HG02981 (cell line): ENCODE data around the gene CACNA2D4.

Source experiments
- ATAC-seq: cut with Tn5 transposase; IDR thresholded peaks from one replicate; pipeline ENCODE4 v1.9.1; 2021; ENCODE audit warnings: mild to moderate bottlenecking, moderate library complexity; ENCODE audit not compliant: unreplicated experiment

CACNA2D4 gene

DNA sequence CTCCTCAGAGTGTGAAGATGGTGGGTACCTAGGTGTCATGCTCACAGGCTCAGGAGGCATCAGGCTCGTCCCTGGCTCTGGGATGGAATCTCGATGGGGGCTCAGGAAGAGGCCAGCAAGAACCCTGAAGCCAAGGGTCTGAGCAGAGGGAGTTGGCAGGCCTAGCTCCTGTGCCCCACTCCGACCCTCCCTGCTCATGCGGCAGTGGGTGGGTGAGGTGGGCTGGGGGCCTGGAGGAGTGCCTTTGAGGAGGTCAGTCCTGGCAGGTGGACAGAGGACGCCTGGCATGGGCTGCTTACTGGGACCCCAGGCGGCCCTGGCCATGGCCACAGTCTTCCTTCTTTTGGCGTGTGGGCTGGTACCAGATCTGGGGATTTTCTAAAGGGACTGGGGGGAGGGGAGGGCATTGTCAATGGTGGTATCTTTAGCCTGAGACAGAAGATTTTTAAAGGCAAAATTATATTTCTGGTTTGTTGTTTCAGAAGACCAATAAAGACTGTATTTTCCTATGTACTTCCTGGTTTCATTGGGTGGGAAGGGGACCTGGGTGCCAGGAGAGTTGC, 82.1 kb downstream of the CACNA2D4 start:
- ATAC-seq: no peak

DNA sequence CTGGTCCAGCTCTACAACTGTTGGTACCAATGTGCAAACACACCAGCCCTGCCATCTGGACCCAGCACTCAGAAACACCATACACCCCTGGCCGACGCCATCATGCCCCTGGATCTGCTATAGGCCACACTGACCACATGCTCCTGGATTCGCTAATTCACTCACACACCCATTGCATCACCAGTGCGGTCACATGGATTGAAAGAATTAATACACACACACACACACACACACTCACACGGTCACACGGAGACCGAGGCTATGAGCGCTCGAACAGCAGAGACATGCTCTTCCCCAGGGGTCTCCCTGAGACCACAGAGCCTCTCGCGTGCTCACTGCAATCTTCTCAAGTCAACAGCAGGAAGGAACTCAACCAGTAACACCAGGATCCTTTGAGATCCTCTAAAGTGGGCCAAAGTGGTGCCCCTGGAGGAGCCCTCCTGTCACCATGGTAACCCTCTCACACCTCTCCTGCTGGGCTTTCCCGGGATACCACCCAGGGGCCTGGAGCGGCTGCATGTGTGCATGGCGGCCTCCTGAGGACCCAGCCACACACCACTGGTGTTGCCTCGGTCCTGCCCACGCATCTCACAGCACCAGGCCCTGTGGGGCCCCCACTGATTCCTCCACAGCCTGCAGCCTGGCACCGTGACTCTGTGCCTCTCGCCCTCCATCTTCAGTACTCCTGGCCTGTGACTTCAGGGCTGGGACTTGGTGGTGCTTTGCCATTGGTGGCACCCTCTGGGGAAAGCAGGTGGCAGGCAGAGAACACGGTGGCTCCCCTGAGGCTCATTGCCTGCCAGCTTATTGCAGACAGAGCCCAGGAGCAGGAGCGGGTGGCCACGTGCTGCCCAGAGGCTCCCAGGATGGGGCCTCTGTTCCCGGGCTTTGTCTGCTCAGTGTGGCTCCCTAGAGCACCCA, 83.0 kb downstream of the CACNA2D4 start:
- ATAC-seq: no peak

DNA sequence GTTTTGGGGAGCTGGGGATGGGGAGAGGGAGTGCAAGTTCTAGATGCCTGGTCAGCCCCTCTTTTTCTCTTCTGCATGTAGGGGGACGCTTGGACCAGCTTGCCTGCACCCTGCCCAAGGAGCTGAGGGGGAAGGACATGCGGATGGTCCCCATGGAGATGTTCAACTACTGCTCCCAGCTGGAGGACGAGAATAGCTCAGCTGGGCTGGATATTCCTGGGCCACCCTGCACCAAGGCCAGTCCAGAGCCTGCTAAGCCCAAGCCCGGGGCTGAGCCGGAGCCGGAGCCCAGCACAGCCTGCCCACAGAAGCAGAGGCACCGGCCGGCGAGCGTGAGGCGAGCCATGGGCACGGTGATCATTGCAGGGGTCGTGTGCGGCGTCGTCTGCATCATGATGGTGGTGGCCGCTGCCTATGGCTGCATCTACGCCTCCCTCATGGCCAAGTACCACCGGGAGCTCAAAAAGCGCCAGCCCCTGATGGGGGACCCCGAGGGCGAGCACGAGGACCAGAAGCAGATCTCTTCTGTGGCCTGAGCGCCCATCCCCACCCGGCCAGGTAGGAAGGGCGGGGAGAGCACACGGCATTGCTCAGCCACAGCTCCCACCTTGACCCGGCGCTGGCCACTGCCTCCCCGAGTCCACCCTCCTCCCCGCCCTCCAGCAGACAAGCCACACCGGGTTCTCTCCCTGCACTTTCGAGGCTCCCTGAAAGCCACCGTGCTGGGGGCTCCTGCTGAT, 84.1 kb downstream of the CACNA2D4 start:
- ATAC-seq: no peak

DNA sequence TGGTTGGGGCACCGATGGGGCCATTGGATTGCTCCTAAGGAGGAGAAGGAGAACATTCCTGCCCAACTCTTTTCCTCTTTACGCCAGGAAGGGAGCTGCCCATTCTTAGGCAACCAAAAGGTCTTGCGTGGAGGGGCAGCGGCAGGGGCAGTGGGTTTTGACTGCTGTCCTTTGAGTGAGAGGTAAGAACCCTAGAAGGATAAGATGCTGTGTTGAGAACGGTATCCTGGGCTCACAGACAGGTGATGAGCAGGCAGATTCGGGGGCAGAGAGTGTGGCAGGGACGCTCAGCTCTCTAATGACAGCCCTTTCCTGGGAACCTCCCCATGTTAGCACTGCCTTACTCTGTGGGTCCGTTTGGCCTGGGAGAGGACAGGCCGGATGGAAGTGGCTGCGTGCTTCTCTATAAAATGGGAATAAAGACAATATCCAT, 84.8 kb downstream of the CACNA2D4 start:
- ATAC-seq: no peak

DNA sequence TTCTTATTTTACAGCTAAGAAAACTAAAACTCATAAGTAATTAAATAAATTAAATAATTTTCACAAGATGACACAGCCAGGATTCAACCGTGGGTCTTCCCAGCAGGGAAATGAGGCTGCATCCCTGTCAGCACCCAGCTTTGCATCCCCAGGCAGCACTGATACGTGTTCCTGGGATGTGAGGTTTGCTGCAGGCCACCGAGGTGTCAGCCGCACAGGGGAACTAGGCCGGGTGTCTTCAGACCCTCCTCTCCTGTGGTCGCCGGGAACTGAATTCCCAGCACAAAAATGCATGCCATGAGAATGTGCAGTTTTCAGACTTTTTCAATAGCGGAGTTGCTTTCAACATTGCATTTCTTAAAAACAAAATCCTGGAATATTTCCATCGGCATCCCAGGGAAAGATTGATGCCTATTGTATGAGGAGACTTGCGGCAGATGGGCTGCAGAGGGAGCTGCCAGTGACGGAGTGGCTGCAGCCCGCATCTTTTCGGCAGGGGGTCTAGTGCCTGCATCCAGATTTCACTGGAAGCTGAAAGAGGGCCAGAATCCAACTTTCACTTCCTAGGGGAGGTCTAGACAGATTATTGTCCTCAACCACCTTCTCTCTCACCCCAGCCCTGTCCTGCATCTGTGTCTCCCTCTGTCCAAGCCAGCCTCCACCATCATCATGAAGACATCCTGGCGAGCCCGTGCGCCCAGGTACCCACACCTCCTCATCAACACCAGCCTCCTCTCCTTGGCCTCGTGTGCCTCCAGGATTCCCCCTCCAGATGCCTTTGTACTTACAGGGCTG, 85.5 kb downstream of the CACNA2D4 start:
- ATAC-seq: no peak

DNA sequence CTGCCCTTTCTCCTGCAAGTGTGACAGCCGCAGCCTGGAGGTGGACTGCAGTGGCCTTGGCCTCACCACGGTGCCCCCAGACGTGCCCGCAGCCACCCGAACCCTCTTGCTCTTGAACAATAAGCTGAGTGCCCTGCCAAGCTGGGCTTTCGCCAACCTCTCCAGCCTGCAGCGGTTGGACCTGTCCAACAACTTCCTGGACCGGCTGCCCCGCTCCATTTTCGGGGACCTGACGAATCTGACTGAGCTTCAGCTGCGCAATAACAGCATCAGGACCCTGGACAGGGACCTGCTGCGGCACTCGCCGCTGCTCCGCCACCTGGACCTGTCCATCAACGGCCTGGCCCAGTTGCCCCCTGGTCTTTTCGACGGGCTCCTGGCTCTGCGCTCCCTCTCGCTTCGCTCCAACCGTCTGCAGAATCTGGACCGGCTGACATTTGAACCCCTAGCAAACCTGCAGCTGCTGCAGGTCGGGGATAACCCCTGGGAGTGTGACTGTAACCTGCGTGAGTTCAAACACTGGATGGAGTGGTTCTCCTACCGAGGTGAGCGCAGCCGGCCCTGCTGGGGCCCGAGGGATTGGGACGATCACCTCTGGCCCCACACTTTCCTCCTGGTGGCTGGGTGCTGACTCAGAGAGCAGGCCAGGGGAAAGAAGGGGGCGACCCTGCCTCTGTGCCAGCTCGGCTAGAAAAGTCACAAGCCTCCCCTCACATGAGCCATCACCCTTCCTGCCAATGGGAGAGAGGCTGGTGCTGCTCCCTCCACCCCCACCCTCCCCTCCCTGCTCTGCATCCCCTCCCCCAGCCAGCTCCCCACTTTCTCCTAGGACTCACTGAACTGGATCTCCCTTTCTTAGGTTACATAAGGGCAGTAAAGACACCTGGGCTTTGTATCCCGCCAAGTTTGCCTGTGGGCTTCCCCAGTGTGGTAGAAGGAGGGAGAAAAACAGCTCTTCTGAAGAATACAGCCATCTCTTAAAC, 87.2 kb downstream of the CACNA2D4 start:
- no peak for ATAC-seq

DNA sequence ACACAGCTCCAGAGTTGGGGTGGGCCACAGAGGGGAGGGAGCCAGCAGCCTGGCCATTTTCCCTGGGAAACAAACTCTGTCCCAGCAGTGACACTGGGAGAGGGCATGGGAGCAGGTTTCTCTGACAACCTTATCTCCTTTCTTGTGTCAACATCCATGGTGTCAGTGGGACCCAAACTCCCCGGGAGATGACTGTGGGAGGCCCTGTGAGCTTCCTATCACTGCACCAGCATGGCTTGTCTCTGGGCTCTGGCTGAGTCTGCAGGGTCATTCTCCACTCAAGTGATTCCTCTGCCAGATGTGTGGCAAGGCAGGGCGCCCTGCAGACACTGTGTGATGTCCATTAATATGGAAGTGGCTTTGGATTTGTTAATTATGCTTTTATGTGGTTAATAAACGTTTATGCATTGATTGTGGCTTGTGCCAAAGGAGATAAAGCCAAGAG, 88.0 kb downstream of the CACNA2D4 start:
- no peak for ATAC-seq

DNA sequence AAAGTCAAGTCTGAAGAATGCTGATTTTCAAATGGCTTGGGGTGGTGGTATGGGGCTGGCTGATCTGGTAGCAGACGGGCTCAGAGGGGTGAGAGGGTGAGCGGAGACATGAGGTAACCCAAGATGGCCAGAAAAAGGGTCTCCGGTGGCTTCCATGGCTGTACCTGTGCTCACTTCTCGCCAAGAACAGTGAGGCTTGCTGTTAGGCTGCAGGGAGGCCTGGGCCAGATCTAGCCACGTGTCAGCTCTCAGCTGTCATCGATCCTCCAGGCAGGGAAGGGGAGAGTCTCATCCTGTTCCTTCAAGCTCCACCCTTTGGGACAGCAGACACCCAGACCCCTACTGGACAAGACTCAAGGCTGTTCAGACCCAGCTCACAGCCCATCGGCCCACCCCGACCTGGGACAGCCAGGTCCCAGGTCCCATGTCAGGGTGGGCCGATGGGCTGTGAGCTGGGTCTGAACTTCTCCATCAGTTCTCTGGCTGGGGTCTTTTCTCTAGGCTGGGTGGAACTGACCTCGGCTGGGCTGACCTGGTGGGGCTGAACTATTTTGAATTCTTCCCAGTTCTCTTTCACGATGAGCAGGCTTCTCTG, 89.0 kb downstream of the CACNA2D4 start:
- no peak for ATAC-seq

DNA sequence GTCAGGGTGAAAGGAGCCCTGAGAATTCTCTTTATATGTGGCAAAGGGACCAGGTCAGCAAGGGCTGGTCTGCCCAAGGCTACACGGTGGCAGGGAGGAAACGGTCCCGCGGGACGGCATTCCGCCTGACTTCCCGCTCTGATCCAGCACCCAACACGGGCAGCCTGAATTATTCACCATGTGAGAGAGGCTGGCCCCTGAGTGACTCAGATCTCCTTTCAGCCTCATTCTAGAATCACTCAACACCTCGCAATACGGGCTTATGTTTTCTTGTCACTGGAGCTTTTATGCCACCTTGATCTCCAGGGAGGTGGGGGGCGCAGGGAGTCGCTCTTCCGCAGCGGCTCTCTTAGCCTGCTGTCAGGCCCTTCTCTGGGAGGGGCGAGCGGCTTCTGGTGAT, 89.6 kb downstream of the CACNA2D4 start:
- no peak for ATAC-seq

DNA sequence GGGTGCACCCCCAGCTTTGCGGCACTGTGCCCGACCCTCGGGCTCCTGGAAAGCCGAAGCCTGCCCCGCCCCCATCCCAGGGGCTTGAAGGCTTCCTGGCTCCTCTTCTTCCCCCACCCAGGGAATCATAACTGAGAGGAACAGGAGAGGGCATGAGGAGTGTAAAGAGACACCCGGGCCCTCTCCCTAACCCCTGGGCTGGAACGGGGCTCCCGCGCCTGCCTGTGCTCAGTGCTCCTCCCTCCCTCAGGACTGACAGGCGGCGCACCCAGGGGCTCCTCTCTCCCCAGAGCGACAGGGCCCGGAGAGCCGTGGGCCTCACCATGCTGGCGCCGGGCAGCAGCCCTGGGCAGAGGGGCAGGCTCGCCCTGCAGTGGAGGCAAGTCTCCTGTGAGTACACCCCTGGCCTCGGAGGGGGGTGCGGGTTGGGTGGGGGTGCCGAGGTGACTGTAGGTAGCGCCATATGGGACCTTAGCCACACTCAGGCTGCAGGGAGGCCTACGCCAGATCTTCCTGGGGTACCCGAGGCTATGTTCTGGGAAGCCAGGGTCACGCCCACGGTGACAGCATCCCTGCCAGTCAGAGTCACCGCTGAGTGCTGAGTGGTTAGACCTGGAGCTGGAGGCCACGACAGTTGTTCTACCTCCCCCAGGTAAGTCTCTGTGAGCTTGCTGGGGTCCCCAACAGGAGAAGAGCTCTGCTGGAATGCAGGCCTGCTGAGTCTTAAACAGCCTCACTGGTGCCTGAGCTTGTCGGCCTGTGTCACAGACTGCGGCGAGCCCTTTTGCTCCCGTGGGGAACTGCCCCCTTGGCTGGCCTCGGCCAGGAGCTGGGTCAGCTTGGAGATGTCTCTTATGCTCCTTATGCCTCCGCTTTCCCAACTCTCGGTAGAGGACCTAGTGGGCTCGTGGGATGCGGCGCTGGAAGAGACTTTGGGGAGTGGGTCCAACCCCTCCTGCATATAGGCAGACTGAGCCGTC, 90.3 kb downstream of the CACNA2D4 start:
- ATAC-seq: no peak

DNA sequence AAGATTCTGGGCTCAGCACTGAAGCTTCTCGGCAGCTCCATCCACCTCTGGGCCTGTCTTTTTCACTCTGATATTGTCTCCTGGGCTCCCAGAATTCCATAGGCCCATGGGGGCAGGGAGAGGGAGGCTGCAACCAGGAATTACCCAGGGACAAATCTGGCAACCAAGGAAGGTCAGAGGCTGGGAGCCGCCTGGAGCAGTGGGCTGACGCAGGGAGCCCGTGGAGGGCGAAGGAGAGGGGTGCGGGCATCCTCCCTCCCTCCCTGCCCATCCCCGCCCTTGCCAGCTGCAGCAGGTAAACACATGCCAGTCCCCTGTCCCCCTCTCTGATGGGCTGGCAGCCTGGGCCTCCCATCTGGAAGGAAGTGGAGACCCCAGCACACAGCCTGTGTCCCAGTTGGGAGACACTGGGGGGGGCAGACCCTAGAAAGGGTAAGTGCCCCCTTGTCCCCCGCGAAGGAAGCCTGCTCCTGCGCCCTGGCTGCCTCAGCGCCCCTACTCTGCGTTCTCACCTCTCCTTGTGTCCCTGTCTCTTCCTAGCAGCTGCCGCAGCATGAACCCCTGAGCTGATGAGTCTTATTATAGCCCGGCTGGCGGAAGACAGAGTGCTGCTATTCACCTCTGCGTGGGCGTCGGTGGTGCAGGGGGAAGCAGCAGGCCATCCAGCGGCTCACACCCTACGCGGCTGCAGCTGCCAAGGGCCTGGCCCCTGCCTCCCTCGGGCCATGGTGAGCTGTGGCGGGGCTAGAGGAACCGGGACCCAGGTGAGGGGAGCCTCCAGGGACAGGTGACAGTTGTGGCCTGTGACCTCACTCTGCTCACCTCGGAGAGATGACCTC, 91.4 kb downstream of the CACNA2D4 start:
- ATAC-seq: no peak

DNA sequence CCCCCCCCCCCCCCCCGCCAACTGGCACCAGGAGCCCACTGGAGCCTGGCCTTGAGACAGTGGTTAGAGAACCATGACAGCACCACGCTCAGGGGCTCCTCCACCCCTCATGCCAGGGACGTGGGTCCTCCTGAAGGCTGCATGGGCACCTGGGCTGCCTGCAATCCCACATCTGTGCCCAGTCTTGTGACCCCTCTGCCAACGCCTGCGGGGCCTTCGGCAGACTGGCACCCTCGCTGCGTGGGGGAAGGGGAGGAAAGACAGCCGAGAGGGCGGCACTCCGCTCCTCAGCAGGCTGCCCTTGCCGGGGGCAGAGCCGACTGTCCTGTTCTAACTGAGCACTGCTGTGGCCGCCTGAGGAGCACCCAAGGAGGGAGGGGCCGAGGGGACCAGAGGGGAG, 92.1 kb downstream of the CACNA2D4 start:
- no peak for ATAC-seq

DNA sequence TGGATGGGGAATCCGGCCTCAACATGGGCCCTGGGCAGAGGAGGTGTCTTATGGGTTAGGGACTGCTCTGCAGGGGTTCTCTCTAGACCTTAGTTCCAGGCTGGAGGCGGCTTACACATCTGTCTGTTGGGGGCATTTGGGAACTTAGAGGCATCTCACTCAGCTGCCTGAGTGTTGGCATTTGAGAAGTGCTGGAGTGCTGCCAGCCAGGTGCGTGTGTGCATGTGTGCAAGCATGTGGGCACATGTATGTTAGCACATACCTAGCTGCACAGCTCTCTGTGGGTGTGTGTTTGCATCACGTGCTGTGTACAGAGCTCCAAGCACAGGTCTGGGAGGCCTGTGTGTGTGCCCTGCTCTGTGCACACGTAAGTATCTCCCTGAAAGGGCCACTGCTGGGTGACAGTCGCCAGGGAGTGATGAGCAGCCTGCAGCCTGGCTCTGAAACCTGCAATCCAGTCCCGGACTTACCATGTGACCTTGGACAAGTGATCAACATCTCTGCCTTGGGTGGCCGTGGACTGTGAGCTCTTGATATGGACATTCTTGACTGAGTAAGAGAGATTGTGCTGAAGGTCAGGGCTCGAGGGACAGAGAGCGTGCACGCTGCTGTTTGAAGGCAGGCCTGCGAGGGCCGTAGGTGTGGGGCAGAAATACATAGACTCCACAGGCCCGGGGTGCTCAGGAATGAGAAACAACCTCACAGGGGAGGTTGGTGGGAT, 92.9 kb downstream of the CACNA2D4 start:
- ATAC-seq: no peak

DNA sequence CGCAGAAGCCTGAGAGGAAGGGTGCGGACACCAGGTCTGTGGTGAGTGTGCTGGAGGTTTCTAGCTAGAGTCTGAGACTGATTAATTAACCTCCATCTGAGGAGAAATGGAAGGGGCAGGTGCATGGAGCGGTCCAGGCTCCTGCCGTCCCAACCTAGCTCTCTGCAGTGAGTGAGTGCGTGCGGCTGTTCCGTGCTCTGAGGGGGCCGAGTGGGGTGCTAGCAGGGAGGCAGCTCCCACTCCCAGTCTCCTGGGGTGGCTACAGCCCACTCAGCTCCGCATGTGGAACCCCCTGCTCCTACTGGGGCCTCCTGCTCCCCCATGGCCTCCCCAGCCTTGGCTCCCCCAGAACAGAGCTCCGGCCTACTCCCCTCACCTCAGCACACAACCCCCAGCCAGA, 95.2 kb downstream of the CACNA2D4 start:
- no peak for ATAC-seq

DNA sequence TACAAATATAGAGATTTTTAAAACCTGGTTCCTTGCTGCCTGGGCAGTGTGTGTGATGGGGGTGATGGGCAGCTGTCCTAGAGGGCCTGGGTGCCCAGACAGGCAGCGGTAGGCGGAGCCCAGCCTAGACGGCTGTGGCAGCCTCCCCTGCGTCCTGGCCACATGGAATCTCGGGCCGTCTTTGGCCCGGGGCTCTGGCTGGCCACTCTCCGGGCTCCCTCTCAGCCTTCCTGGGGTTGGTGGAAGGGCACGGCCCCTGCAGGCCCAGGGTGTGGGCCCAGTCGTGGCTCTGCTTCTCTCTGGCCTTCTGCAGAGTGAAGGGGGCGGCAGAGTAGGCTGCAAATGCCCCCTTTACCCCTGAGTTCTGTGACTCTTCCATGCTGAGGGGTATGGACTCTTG, 95.8 kb downstream of the CACNA2D4 start:
- ATAC-seq: no peak

DNA sequence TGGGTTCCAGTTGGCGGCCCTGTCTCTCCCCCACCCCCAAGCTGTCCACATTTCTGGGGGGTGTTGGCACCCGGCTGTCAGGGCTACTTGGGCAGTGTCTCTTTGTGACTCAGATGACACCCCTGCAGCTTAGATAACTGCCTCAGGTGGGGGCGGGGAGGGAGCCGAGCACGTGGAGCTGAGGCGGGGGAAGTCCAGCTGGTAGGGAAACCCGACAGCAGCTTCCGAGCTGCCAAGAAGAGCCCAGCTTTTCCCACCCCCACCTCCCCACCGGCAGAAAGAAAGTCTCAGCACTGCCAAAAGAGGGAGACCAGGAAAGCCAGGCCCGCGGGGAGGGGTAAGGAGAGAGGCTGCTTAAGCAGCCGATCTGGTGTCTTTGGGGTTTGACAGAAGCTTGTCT, 96.6 kb downstream of the CACNA2D4 start:
- no peak for ATAC-seq

DNA sequence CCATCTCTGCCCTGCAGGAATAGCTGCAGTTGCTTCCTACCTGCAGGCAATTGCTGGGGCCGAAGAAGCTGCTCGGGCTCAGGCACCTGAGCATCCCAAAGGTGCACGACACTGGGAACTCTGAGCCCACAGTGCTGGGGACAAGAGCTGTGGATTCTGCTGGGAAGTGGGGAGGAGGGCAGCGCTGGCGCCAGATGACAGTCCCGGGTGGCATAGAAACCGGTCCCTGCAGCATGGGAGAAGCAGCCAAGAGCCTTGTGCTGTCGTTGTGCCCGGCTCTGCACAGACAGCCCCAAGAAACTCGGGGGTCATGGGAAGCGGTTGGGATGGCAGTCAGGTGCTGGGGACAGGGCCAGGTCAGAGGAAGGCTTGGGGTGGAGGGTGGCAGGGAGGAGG, 97.6 kb downstream of the CACNA2D4 start:
- no peak for ATAC-seq
